Measurements from ENCODE around the gene ARHGAP26. TPM values are rescaled to one million over a fixed set of nuclear protein-coding genes. Genes with fewer than 3 reads are reported as not detected.

Gene ARHGAP26
- total RNA-seq, 4 donors from 2014 or later: 11.0 to 23.3 (median 14.3) TPM

DNA sequence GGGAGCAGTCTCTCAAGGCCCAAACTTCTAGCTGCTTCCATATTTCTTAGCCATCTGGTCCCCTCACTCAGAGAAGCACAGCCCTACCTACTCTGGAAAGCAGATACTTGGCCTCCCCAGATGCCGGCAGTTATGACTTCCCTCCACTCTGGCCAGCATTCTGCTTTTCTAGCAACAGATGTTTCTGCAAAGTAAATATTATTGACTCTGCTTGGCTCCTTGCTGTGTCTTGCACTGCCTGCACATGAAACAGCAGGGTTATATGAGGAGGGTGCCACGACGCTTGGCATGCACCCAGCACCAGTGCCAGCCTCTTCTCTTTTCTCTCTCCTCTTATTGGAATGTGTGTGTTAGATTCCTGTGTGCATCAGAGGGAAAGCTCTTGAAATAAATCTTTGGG is 99.7 kb downstream of the ARHGAP26 start:
- WGBS, 2 donors: 14 to 26% methylated on average over 3 of the region's 3 CpGs
- TF ChIP-seq, protein P1, sequence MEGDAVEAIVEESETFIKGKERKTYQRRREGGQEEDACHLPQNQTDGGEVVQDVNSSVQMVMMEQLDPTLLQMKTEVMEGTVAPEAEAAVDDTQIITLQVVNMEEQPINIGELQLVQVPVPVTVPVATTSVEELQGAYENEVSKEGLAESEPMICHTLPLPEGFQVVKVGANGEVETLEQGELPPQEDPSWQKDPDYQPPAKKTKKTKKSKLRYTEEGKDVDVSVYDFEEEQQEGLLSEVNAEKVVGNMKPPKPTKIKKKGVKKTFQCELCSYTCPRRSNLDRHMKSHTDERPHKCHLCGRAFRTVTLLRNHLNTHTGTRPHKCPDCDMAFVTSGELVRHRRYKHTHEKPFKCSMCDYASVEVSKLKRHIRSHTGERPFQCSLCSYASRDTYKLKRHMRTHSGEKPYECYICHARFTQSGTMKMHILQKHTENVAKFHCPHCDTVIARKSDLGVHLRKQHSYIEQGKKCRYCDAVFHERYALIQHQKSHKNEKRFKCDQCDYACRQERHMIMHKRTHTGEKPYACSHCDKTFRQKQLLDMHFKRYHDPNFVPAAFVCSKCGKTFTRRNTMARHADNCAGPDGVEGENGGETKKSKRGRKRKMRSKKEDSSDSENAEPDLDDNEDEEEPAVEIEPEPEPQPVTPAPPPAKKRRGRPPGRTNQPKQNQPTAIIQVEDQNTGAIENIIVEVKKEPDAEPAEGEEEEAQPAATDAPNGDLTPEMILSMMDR (IDR thresholded peaks at IDR 0.05): no peak
- TF ChIP-seq POLR2A (IDR thresholded peaks at IDR 0.05): no peak
- no peak overlapping the region for H3K4me3 ChIP-seq (ENCODE audit: low read depth, poor library complexity, severe bottlenecking)
- no peak for DNase-seq (ENCODE audit: low spot score in 2 of 2)
- intact Hi-C loops (cut with DNase I; ENCODE audit: low total_unique reads): no loop called here

DNA sequence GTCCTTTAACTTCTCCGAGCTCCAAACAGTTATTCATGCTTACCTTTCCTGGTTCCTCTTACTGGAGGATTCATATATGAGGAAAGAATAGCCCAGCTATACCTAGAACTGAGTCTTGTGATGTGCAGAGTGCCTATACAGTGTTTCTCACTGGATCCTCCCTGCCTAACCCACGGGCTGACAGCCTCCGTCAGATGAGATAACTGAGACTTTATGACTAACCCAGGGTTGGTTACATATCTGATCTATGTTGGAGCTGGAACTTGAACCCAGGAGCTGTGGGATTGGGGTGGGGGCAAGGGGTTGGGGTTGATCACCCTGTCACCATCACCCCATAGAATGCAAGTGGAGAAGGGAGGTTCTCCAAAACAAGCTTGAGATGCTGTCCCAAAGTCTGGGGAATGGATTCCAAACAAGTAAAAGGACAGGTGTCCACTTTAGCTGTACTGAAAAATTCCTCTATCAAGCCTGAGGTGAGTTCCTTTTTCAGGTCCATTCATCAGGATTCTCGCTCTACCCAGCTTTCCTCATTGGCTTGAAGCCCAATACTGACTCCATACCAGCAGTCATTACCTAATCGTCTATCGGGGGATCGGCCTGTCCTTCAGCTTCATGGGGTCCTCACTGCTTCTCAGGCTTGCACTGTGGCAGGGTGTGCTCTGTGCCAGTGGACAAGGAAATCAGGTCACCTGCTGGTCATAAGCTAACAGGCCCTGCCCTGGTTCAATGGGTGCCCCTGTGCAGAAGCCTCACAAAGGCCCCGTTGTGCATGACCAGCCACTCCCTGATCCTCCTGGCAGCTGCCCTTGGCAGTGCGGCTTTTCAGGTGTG is 100.6 kb downstream of the ARHGAP26 start:
- H3K4me3 ChIP-seq (ENCODE audit: low read depth, poor library complexity, severe bottlenecking): no peak overlapping the region
- DNase-seq (ENCODE audit: low spot score in 2 of 2): no peak
- TF ChIP-seq, protein P1 (IDR thresholded peaks at IDR 0.05): no peak
- TF ChIP-seq POLR2A (IDR thresholded peaks at IDR 0.05): no peak
- 59 to 71% methylated on average over 8 to 9 of the region's 9 CpGs for WGBS, 2 donors
- intact Hi-C loops (cut with DNase I; ENCODE audit: low total_unique reads): no loop called here

DNA sequence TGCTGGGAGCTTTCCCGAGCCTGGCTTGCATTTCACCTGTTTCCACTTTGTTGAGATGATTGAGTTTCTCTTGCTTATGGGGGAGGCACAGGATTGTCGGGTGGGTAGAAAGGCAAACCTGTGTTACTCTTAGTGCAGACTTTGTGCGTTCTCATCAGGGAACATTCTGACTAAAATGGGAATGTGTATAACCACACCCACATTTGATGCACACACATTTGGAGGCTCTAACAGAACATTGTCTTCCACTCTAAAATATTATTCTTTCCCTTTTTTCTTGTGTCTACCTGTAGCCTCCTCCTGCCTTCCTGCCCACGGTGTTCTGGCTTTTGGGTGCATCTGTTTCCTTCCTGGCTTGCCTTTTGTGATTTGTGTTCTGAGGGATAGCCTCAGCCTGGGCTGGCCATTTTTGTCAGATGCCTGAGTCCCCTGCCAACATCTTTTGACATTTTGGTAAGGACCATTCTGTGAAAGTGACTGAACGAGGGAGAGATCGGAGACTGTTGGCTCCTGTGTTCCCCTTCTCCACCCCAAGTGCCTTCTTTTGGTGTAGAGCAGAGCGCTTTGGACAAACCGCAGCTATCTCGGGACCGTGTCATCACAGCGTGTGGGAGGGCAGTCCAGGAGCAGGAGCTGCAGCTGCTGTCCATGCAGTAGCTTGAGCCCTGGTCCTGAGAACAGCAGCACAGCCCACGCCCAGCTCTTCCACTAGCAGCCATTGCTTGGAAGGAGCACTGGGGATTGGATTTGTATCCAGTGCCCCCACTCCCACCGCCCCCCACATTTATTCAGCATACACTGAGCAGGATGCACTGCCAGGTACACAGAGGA is 101.4 kb downstream of the ARHGAP26 start:
- intact Hi-C loops (cut with DNase I; ENCODE audit: low total_unique reads): no loop called here
- TF ChIP-seq, protein P1 (IDR thresholded peaks at IDR 0.05): no peak
- TF ChIP-seq POLR2A (IDR thresholded peaks at IDR 0.05): no peak
- 60 to 81% methylated on average over 12 to 13 of the region's 13 CpGs for WGBS, 2 donors
- no peak overlapping the region for H3K4me3 ChIP-seq (ENCODE audit: low read depth, poor library complexity, severe bottlenecking)
- DNase-seq (ENCODE audit: low spot score in 2 of 2): no peak

DNA sequence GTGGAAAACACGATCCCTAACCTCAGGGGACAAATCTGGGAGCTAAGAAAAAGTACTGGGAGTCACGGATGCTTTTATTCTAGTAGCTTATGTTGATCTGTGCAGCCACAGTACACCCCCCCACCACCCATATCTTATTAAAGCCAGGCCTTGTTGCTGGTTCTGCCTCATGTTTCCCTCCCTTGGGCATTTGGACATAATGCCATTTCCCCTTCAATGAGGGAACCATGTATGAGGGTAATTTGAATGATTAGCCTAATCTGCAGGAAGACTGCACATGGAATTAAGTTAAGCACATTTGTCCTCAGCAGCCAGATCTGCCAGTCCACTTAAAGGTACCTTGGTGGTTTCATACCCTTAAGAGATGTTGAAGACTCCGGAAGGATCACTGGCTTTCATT is 102.0 kb downstream of the ARHGAP26 start:
- no peak overlapping the region for H3K4me3 ChIP-seq (ENCODE audit: low read depth, poor library complexity, severe bottlenecking)
- no peak for DNase-seq (ENCODE audit: low spot score in 2 of 2)
- intact Hi-C loops (cut with DNase I; ENCODE audit: low total_unique reads): no loop called here
- WGBS, 2 donors: 79 to 87% methylated on average over 3 of the region's 3 CpGs
- TF ChIP-seq, protein P1 (IDR thresholded peaks at IDR 0.05): no peak
- no peak for TF ChIP-seq POLR2A (IDR thresholded peaks at IDR 0.05)

DNA sequence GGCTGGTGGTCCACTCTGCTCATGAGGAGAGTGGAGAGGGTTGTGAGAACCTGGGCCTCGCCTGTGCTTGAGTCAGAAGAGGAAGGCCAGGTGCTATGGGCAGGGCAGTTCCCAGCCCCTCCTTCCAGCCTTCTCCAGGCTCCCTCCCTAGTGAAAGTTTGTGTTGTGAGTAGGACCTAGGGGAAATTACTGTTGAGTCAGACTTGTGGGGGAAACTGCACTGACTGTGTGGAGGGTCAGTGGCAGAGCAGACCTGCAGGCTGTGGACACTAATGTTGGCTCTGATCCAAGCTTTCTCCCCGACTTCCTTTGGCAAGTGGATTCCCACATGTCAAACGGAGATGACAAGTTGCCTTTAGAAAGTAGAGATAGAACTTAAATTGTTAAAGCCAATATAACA is 102.6 kb downstream of the ARHGAP26 start:
- intact Hi-C loops (cut with DNase I; ENCODE audit: low total_unique reads): no loop called here
- WGBS, 2 donors: 45 to 54% methylated on average over 3 of the region's 3 CpGs

More for the DNA sequence above, 102.6 kb downstream of the ARHGAP26 start:
- H3K4me3 ChIP-seq (ENCODE audit: low read depth, poor library complexity, severe bottlenecking): no peak overlapping the region
- TF ChIP-seq, protein P1 (IDR thresholded peaks at IDR 0.05): no peak
- no peak for TF ChIP-seq POLR2A (IDR thresholded peaks at IDR 0.05)
- DNase-seq (ENCODE audit: low spot score in 2 of 2): no peak

Measured in lower leg skin (tissue), 4 donors.